ENCODE results near the gene EGFR.

GRCh38 chr7:55163733-55164132 lies 144.9 kb downstream of the EGFR start:
- TF ChIP-seq, protein P1, sequence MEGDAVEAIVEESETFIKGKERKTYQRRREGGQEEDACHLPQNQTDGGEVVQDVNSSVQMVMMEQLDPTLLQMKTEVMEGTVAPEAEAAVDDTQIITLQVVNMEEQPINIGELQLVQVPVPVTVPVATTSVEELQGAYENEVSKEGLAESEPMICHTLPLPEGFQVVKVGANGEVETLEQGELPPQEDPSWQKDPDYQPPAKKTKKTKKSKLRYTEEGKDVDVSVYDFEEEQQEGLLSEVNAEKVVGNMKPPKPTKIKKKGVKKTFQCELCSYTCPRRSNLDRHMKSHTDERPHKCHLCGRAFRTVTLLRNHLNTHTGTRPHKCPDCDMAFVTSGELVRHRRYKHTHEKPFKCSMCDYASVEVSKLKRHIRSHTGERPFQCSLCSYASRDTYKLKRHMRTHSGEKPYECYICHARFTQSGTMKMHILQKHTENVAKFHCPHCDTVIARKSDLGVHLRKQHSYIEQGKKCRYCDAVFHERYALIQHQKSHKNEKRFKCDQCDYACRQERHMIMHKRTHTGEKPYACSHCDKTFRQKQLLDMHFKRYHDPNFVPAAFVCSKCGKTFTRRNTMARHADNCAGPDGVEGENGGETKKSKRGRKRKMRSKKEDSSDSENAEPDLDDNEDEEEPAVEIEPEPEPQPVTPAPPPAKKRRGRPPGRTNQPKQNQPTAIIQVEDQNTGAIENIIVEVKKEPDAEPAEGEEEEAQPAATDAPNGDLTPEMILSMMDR (IDR thresholded peaks at IDR 0.05; ENCODE audit: low read length): no peak
- TF ChIP-seq EZH2 (IDR thresholded peaks at IDR 0.05; ENCODE audit: borderline replicate concordance, low read length): no peak

All from OCI-LY1 (cell line).